Right lobe of liver (tissue), 6 donors: Measurements from ENCODE around the gene RAD50. TPM values are rescaled to one million over a fixed set of nuclear protein-coding genes. Genes with fewer than 3 reads are reported as not detected.

Experiments used
- ATAC-seq, 4 donors: fragments of 200-7000 bp; cut with Tn5 transposase; one replicate each; pipeline ENCODE4 v1.9.1; 2020; ENCODE audit warnings: mild to moderate bottlenecking in 4 of 4, moderate library complexity in 4 of 4
- DNase-seq, 3 donors: peaks; one replicate each; pipeline ENCODE4 v3.0.0-alpha.2; 2020
- H3K27ac ChIP-seq, 3 donors: fragments of 200-600 bp; one replicate each; pipeline ENCODE4 v1.8.0; 2022
- H3K27me3 ChIP-seq, 2 donors: fragments of 200-600 bp; one replicate each; pipeline ENCODE4 v1.8.0; 2022
- H3K36me3 ChIP-seq, 4 donors: fragments of 200-600 bp; sonication (generic) in 1 of 4; one replicate each; pipeline versions ENCODE4 v1.5.1 to v1.8.0; 2017 to 2022; ENCODE audit warnings: control low read depth in 1 of 4
- H3K4me1 ChIP-seq, 4 donors: fragments of 200-600 bp; sonication (generic) in 1 of 4; one replicate each; pipeline versions ENCODE4 v1.5.1 to v1.8.0; 2017 to 2022; ENCODE audit warnings: control low read depth in 1 of 4
- H3K4me3 ChIP-seq, 3 donors: fragments of 200-600 bp; one replicate each; pipeline ENCODE4 v1.8.0; 2022
- H3K9me3 ChIP-seq, 4 donors: fragments of 200-600 bp; sonication (generic) in 1 of 4; one replicate each; pipeline versions ENCODE4 v1.5.1 to v1.8.0; 2017 to 2022; ENCODE audit warnings: control low read depth in 1 of 4
- CTCF ChIP-seq, 4 donors: fragments of 200-600 bp in 3 of 4; fragments of 450-650 bp in 1 of 4; IDR thresholded peaks; one replicate each; pipeline versions ENCODE4 v1.5.1 to v1.8.0; 2016 to 2022; ENCODE audit warnings: antibody characterized with exemption in 4 of 4, mild to moderate bottlenecking in 2 of 4
- POLR2A ChIP-seq: fragments of 450-650 bp; IDR thresholded peaks from one replicate; pipeline ENCODE4 v1.6.1; 2017; ENCODE audit warnings: antibody characterized with exemption, mild to moderate bottlenecking
- WGBS: methylation state at CpG from one replicate; pipeline ENCODE4 v1.1.6; 2018; ENCODE audit warnings: low coverage, low lambda C conversion rate; ENCODE audit not compliant: insufficient coverage; ENCODE audit errors: missing lambda C conversion rate; 5-methylcytosine and 5-hydroxymethylcytosine counted together
- intact Hi-C, 2 donors: fragments of 100-400 bp; cut with DNase I; formaldehyde crosslinking; loops; one replicate each; pipeline versions ENCODE4 v1.11.2 to v1.14.1; 2022
- total RNA-seq, 6 experiments: library from RNA; depleted of rRNA in 2 of 6; stranded (reverse); fragments of >200 nt in 2 of 6; fragmentation: NEBNext Ultra II Directional in 3 of 6; extraction: Animal tissue kit (Norgen Biotek cat#: 25700) in 3 of 6; gene quantifications; one replicate each; pipeline versions ENCODE4 v1.1.0 to v1.2.4, GENCODE V29; 2016 to 2023
- donor health status: DM: no; HTN: yes; CAD: no.
- donor health status: DM: no; HTN: no; CAD: no.
- donor health status: DM: no; HTN: no; CAD: no.
- donor health status: DM: no; HTN: yes; CAD: no.
- donor health status: DM: no; HTN: yes; CAD: no.

Gene RAD50
- total RNA-seq, 6 experiments from 2014 or later = 14.1 to 27.7 (median 17.9) TPM

DNA sequence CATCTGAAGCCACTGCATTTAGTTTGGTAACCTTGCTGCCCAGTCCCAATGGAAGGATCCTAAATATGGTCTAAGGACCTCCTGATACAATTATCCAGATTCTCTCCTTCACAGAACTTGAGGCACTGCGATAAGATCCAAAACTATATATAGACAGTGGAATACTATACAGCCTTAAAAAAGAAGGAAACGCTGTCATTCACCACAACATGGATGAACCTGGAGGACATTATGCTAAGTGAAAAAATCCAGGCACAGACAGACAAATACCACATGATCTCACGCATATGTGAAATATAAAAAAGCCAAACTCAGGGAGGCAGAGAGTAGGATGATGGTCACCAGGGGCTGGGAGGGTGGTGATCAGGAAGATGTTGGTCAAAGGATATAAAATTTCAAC lies 114.2 kb downstream of the RAD50 start:
- TF ChIP-seq CTCF (IDR thresholded peaks at IDR 0.05) (no peak), POLR2A (no peak)
- Histone ChIP-seq H3K27me3 (no peaks in the 10 kb centered on the region), H3K4me1 (no peaks in the 10 kb centered on the region), H3K9me3 (no peaks in the 10 kb centered on the region), H3K27ac (no peak overlapping the region), H3K4me3 (no peak overlapping the region), H3K36me3 (no peaks in the 10 kb centered on the region)
- 97% methylated on average over 3 of the region's 3 CpGs for WGBS
- DNase-seq (no peak), ATAC-seq (no peak)
- intact Hi-C loops = no loop called here

- no peak for ATAC-seq
- intact Hi-C loops = no loop called here
These were observed 116.7 kb downstream of the RAD50 start for GRCh38 chr5:132673488-132673887.

GRCh38 chr5:132673939-132674630 lies 117.3 kb downstream of the RAD50 start, which contains the start of gene IL4:
TSS of gene IL4 (plus strand) at chr5:132673989. CDS start at chr5:132674051, 62 bp downstream.
- H3K36me3 ChIP-seq = no peaks in the 10 kb centered on the region
- no peak within 1 kb of the TSS for H3K27ac ChIP-seq
- TF ChIP-seq CTCF (IDR thresholded peaks at IDR 0.05) (no peak), POLR2A (no peak)
- DNase-seq = no peak
- intact Hi-C loops = no loop called here
- H3K27me3 ChIP-seq = no peaks in the 10 kb centered on the region
- WGBS = 77% methylated on average over 12 of the region's 14 CpGs
- no peaks in the 10 kb centered on the region for H3K4me1 ChIP-seq
- H3K4me3 ChIP-seq = no peak within 1 kb of the TSS
- no peaks in the 10 kb centered on the region for H3K9me3 ChIP-seq
- no peak for ATAC-seq

More at GRCh38 chr5:132673488-132673887, 116.7 kb downstream of the RAD50 start:
- TF ChIP-seq CTCF (IDR thresholded peaks at IDR 0.05) (no peak), POLR2A (no peak)
- Histone ChIP-seq H3K9me3 (no peaks in the 10 kb centered on the region), H3K27me3 (no peaks in the 10 kb centered on the region), H3K4me1 (no peaks in the 10 kb centered on the region), H3K27ac (no peak overlapping the region), H3K4me3 (no peak overlapping the region), H3K36me3 (no peaks in the 10 kb centered on the region)
- WGBS = 71% methylated on average over 1 of the region's 1 CpG
- no peak for DNase-seq

DNA sequence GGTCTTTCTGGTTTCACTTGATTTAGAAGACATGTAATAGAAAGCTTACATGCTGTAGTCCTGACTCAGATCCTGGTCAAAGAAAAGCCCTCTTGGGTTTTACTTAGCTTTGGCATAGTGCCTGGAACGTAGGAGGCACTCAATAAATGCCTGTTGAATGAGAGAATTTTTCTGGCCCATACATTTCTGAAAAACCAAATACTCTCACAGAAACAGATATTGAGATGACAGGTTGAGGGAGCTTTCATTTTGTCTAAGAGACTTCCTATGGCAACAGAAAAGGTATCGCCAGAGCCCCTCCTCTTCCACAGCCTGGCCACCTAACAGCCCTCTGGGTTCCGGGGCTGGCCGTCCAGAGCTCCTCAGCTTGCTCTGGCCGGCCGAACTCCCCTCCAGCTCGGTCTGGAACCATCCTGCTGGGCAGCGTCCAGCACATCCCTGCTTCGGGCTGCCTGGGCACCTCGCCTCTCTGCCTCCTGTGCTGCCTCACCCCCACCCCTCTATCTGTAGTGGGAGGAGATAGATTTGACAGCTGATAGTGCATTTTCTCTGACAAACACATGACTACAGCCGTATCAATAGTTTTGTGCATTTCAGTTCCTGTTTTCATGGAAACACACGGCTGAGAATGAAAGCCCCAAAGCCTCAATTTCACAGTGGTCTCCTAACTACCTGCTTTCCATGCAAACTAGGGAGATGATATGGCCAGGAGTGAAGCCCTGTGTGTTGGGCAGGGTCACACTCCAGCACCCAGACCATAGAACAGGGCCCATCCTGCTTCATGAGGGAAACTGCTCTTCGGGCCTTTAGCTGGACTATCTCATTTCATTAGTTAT lies 118.1 kb downstream of the RAD50 start:
- 30% methylated on average over 3 of the region's 13 CpGs for WGBS
- Histone ChIP-seq H3K4me3 (no peak overlapping the region), H3K4me1 (no peaks in the 10 kb centered on the region), H3K36me3 (no peaks in the 10 kb centered on the region), H3K9me3 (no peaks in the 10 kb centered on the region), H3K27me3 (no peaks in the 10 kb centered on the region), H3K27ac (no peak overlapping the region)
- TF ChIP-seq CTCF (IDR thresholded peaks at IDR 0.05) = no peak
- TF ChIP-seq POLR2A = no peak
- intact Hi-C loops = no loop called here
- DNase-seq = no peak
- peak in 3 of 4 donors; percentile 29 to 73 (median 37) for ATAC-seq
